Vagina (tissue), 2 donors: ENCODE data around the gene PTMA.

Experiments
- POLR2A ChIP-seq, 2 donors: fragments of 450-650 bp; IDR thresholded peaks; one replicate each; pipeline ENCODE4 v1.6.1; 2017; ENCODE audit warnings: antibody characterized with exemption in 2 of 2, mild to moderate bottlenecking in 2 of 2, moderate library complexity in 2 of 2
- TF ChIP-seq, protein P1 (sequence below), 3 experiments: fragments of 450-650 bp in 2 of 3; fragments of 200-600 bp in 1 of 3; sonication (generic) in 1 of 3; IDR thresholded peaks; one replicate each; pipeline ENCODE4 v1.5.1; 2017 to 2019; ENCODE audit warnings: antibody characterized with exemption in 3 of 3, mild to moderate bottlenecking in 2 of 3, moderate library complexity in 2 of 3

DNA sequence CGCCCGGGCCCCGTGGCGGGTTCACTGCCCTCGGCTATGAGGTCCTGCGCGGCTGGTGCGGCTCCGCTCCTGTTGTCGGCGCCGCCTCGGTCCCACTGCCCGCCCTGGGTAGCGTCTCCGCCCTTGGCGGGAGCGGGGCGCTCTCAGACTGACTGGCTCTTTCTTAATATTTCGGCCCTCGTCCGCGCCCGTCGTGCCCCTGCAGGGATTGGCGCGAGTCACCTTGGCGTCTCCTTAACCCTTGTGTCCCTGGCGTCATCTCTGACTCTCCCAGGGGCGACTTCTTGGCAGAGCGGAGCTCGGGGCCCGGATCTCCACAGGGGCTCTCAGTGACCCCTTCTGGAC is 1.3 kb downstream of the PTMA start:
- TF ChIP-seq, protein P1, sequence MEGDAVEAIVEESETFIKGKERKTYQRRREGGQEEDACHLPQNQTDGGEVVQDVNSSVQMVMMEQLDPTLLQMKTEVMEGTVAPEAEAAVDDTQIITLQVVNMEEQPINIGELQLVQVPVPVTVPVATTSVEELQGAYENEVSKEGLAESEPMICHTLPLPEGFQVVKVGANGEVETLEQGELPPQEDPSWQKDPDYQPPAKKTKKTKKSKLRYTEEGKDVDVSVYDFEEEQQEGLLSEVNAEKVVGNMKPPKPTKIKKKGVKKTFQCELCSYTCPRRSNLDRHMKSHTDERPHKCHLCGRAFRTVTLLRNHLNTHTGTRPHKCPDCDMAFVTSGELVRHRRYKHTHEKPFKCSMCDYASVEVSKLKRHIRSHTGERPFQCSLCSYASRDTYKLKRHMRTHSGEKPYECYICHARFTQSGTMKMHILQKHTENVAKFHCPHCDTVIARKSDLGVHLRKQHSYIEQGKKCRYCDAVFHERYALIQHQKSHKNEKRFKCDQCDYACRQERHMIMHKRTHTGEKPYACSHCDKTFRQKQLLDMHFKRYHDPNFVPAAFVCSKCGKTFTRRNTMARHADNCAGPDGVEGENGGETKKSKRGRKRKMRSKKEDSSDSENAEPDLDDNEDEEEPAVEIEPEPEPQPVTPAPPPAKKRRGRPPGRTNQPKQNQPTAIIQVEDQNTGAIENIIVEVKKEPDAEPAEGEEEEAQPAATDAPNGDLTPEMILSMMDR (IDR thresholded peaks at IDR 0.05), result no peak
- no peak for TF ChIP-seq POLR2A (IDR thresholded peaks at IDR 0.05)
